Measurements from ENCODE around the gene FBXL7. TPM values are rescaled to one million over a fixed set of nuclear protein-coding genes. Genes with fewer than 3 reads are reported as not detected.

The FBXL7 gene
- total and polyA plus RNA-seq, 4 donors = 0.24 to 1.4 (median 1.2) TPM

- Histone ChIP-seq H3K9me3 (ENCODE audit: control insufficient read depth in 4 of 4, low read length in 3 of 4) (no peaks in the 10 kb centered on the region), H3K36me3 (ENCODE audit: control insufficient read depth in 4 of 4, insufficient read depth in 3 of 4, low read depth in 1 of 4, low read length in 3 of 4) (no peaks in the 10 kb centered on the region), H3K27me3 (ENCODE audit: control insufficient read depth in 4 of 4, insufficient read depth in 4 of 4, low read length in 3 of 4) (no peaks in the 10 kb centered on the region), H3K4me3 (ENCODE audit: low read depth in 1 of 3, low read length in 3 of 3) (no peak overlapping the region), H3K27ac (ENCODE audit: low read depth in 1 of 2, low read length in 2 of 2) (no peak overlapping the region), H3K9ac (ENCODE audit: low read depth in 1 of 2, low read length in 2 of 2) (no peak overlapping the region), H3K4me1 (ENCODE audit: control insufficient read depth in 4 of 4, insufficient read depth in 4 of 4, low read length in 3 of 4) (no peaks in the 10 kb centered on the region)
- TF ChIP-seq TAF1 (conservative IDR thresholded peaks at IDR 0.05) (no peak), EGR1 (IDR thresholded peaks at IDR 0.05; ENCODE audit: low read depth in 2 of 2) (no peak), HNF4G (IDR thresholded peaks at IDR 0.05) (no peak), REST (IDR thresholded peaks at IDR 0.05) (no peak), ZBTB33 (IDR thresholded peaks at IDR 0.05) (no peak), HNF4A (conservative IDR thresholded peaks at IDR 0.05) (no peak), ATF3 (IDR thresholded peaks at IDR 0.05) (no peak), RXRA (IDR thresholded peaks at IDR 0.05) (no peak)
- 83% methylated on average over 1 of the region's 1 CpG for WGBS
- DNase-seq (ENCODE audit: low spot score) = no peak
Measured at GRCh38 chr5:15682566-15682965, 182.6 kb downstream of the FBXL7 start.

GRCh38 chr5:15683332-15683731 lies 183.4 kb downstream of the FBXL7 start:
- no peaks in the 10 kb centered on the region for H3K4me1 ChIP-seq (ENCODE audit: control insufficient read depth in 4 of 4, insufficient read depth in 4 of 4, low read length in 3 of 4)
- no peaks in the 10 kb centered on the region for H3K9me3 ChIP-seq (ENCODE audit: control insufficient read depth in 4 of 4, low read length in 3 of 4)
- H3K4me3 ChIP-seq (ENCODE audit: low read depth in 1 of 3, low read length in 3 of 3) = no peak overlapping the region
- DNase-seq (ENCODE audit: low spot score) = no peak
- 55% methylated on average over 5 of the region's 5 CpGs for WGBS
- peak; percentile 77 for TF ChIP-seq NR2F2 (IDR thresholded peaks at IDR 0.05)
- TF ChIP-seq RAD21 (IDR thresholded peaks at IDR 0.05) = peak in 1 of 2 donors; percentile 24
- TF ChIP-seq CTCF (IDR thresholded peaks at IDR 0.05; ENCODE audit: low read depth, low read length, missing input control) = no peak
- no peak overlapping the region for H3K27ac ChIP-seq (ENCODE audit: low read depth in 1 of 2, low read length in 2 of 2)
- no peaks in the 10 kb centered on the region for H3K27me3 ChIP-seq (ENCODE audit: control insufficient read depth in 4 of 4, insufficient read depth in 4 of 4, low read length in 3 of 4)
- H3K36me3 ChIP-seq (ENCODE audit: control insufficient read depth in 4 of 4, insufficient read depth in 3 of 4, low read depth in 1 of 4, low read length in 3 of 4) = no peaks in the 10 kb centered on the region
- no peak overlapping the region for H3K9ac ChIP-seq (ENCODE audit: low read depth in 1 of 2, low read length in 2 of 2)

All from liver (tissue), 9 donors.